ENCODE data around the gene PCDH9. TPM values are rescaled to one million over a fixed set of nuclear protein-coding genes. Genes with fewer than 3 reads are reported as not detected.

The PCDH9 gene
- total and polyA plus RNA-seq, 5 donors: 5.1 to 30.0 (median 27.8) TPM

GRCh38 chr13:66691149-66691548 lies 539.0 kb downstream of the PCDH9 start:
- DNase-seq (no peak), ATAC-seq (no peak)
- H3K27me3 ChIP-seq (ENCODE audit: control insufficient read depth, insufficient read depth): no peaks in the 10 kb centered on the region
- no peak overlapping the region for H3K27ac ChIP-seq (ENCODE audit: low read length)
- intact Hi-C loops (cut with DNase I): no loop called here
- 75% methylated on average over 3 of the region's 3 CpGs for WGBS
- H3K9me3 ChIP-seq (ENCODE audit: control insufficient read depth, low read length): no peaks in the 10 kb centered on the region
- no peaks in the 10 kb centered on the region for H3K4me1 ChIP-seq (ENCODE audit: control insufficient read depth, insufficient read depth, low read length)
- no peak overlapping the region for H3K4me3 ChIP-seq (ENCODE audit: low read length)

DNA sequence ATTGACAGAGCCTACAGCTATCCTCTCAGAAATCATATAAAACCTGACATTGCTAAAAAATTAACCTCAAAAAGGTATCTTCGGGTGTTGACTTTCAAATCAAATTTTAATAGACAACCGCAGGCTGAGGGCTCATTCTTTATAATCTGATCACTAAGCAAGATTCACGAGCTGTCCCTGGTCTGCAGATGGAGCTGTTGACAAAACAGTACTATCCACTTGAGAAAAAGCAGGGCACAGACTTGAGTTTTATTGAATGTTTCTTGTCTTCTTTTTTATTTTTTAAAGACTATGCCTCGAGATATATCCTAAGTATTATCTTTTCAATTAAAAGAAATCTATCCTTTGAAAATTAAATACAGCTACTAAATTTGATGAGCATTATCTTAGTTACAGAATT lies 540.5 kb downstream of the PCDH9 start:
- no peaks in the 10 kb centered on the region for H3K27me3 ChIP-seq (ENCODE audit: control insufficient read depth, insufficient read depth)
- no peak overlapping the region for H3K27ac ChIP-seq (ENCODE audit: low read length)
- H3K4me3 ChIP-seq (ENCODE audit: low read length): no peak overlapping the region
- intact Hi-C loops (cut with DNase I): loop anchor here in 2 of 4 donors (10.0 kb wide), 1 partner anchor 535 kb away; no protein-coding TSS in a partner anchor
- no peaks in the 10 kb centered on the region for H3K4me1 ChIP-seq (ENCODE audit: control insufficient read depth, insufficient read depth, low read length)
- DNase-seq (peak in 1 of 3 donors; percentile 9), ATAC-seq (no peak)
- WGBS: 18% methylated on average over 4 of the region's 4 CpGs
- H3K9me3 ChIP-seq (ENCODE audit: control insufficient read depth, low read length): no peaks in the 10 kb centered on the region

- DNase-seq (no peak), ATAC-seq (no peak)
- no peaks in the 10 kb centered on the region for H3K27me3 ChIP-seq (ENCODE audit: control insufficient read depth, insufficient read depth)
- no peak overlapping the region for H3K27ac ChIP-seq (ENCODE audit: low read length)
- WGBS: 84% methylated on average over 4 of the region's 4 CpGs
- H3K9me3 ChIP-seq (ENCODE audit: control insufficient read depth, low read length): no peaks in the 10 kb centered on the region
- no peaks in the 10 kb centered on the region for H3K4me1 ChIP-seq (ENCODE audit: control insufficient read depth, insufficient read depth, low read length)
- intact Hi-C loops (cut with DNase I): loop anchor here in 2 of 4 donors (10.0 kb wide), 1 partner anchor 536 kb away; no protein-coding TSS in a partner anchor
- H3K4me3 ChIP-seq (ENCODE audit: low read length): no peak overlapping the region
Observed at GRCh38 chr13:66689037-66689619, 541.0 kb downstream of the PCDH9 start.

- no peaks in the 10 kb centered on the region for H3K9me3 ChIP-seq (ENCODE audit: control insufficient read depth, low read length)
- no peak overlapping the region for H3K27ac ChIP-seq (ENCODE audit: low read length)
- no peaks in the 10 kb centered on the region for H3K4me1 ChIP-seq (ENCODE audit: control insufficient read depth, insufficient read depth, low read length)
- DNase-seq (no peak), ATAC-seq (no peak)
- H3K27me3 ChIP-seq (ENCODE audit: control insufficient read depth, insufficient read depth): no peaks in the 10 kb centered on the region
- no peak overlapping the region for H3K4me3 ChIP-seq (ENCODE audit: low read length)
- WGBS: 63% methylated on average over 1 of the region's 1 CpG
- intact Hi-C loops (cut with DNase I): loop anchor here in 2 of 4 donors (10.0 kb wide), 1 partner anchor 543 kb away; no protein-coding TSS in a partner anchor
Observed at GRCh38 chr13:66681403-66681802, 548.7 kb downstream of the PCDH9 start.

- intact Hi-C loops (cut with DNase I): loop anchor here in 2 of 4 donors (10.0 kb wide), 1 partner anchor 545 kb away; no protein-coding TSS in a partner anchor
- no peak overlapping the region for H3K27ac ChIP-seq (ENCODE audit: low read length)
- ATAC-seq: no peak
Observed at GRCh38 chr13:66680031-66680430, 550.1 kb downstream of the PCDH9 start.

GRCh38 chr13:66675620-66676019 lies 554.5 kb downstream of the PCDH9 start:
- ATAC-seq (no peak), DNase-seq (no peak)
- H3K4me3 ChIP-seq (ENCODE audit: low read length): no peak overlapping the region
- WGBS: 83% methylated on average over 4 of the region's 4 CpGs
- intact Hi-C loops (cut with DNase I): no loop called here
- H3K27me3 ChIP-seq (ENCODE audit: control insufficient read depth, insufficient read depth): no peaks in the 10 kb centered on the region
- no peak overlapping the region for H3K27ac ChIP-seq (ENCODE audit: low read length)
- H3K9me3 ChIP-seq (ENCODE audit: control insufficient read depth, low read length): no peaks in the 10 kb centered on the region
- no peaks in the 10 kb centered on the region for H3K4me1 ChIP-seq (ENCODE audit: control insufficient read depth, insufficient read depth, low read length)

More at GRCh38 chr13:66680031-66680430, 550.1 kb downstream of the PCDH9 start:
- Histone ChIP-seq H3K4me1 (ENCODE audit: control insufficient read depth, insufficient read depth, low read length) (no peaks in the 10 kb centered on the region), H3K27me3 (ENCODE audit: control insufficient read depth, insufficient read depth) (no peaks in the 10 kb centered on the region), H3K9me3 (ENCODE audit: control insufficient read depth, low read length) (no peaks in the 10 kb centered on the region), H3K4me3 (ENCODE audit: low read length) (no peak overlapping the region)
- WGBS: 69% methylated on average over 1 of the region's 1 CpG
- DNase-seq: no peak

GRCh38 chr13:66673401-66673800 lies 556.7 kb downstream of the PCDH9 start:
- no peak overlapping the region for H3K27ac ChIP-seq (ENCODE audit: low read length)
- intact Hi-C loops (cut with DNase I): no loop called here
- no peaks in the 10 kb centered on the region for H3K27me3 ChIP-seq (ENCODE audit: control insufficient read depth, insufficient read depth)
- H3K9me3 ChIP-seq (ENCODE audit: control insufficient read depth, low read length): no peaks in the 10 kb centered on the region
- ATAC-seq (no peak), DNase-seq (no peak)
- no peaks in the 10 kb centered on the region for H3K4me1 ChIP-seq (ENCODE audit: control insufficient read depth, insufficient read depth, low read length)
- 66% methylated on average over 1 of the region's 1 CpG for WGBS
- H3K4me3 ChIP-seq (ENCODE audit: low read length): no peak overlapping the region

DNA sequence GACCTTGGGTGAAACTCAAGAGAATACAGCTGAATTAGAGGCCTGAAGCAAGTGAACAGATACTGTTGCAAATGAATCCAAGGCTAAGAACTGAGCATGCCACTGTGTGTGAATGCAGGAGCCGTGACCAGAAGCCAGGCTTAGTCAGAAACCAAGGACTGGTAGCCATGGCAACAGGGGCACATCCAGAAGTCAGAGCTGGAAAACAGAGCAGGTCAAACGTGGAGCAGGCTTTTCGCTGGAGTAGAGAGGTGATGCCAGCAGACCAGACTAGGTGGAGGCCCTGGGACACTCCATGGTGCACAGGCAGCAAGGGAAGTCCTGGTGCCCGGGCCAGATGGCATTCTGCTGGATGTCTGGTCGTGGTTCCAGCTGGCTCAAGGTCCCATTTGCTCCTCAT lies 564.1 kb downstream of the PCDH9 start:
- intact Hi-C loops (cut with DNase I): no loop called here
- DNase-seq (peak; percentile 20 to 31 (median 25)), ATAC-seq (no peak)
- Histone ChIP-seq H3K27me3 (ENCODE audit: control insufficient read depth, insufficient read depth) (no peaks in the 10 kb centered on the region), H3K4me1 (ENCODE audit: control insufficient read depth, insufficient read depth, low read length) (no peaks in the 10 kb centered on the region), H3K27ac (ENCODE audit: low read length) (no peak overlapping the region), H3K9me3 (ENCODE audit: control insufficient read depth, low read length) (no peaks in the 10 kb centered on the region), H3K4me3 (ENCODE audit: low read length) (no peak overlapping the region)
- 77% methylated on average over 5 of the region's 5 CpGs for whole genome bisulfite sequencing

- no peaks in the 10 kb centered on the region for H3K9me3 ChIP-seq (ENCODE audit: control insufficient read depth, low read length)
- no peaks in the 10 kb centered on the region for H3K27me3 ChIP-seq (ENCODE audit: control insufficient read depth, insufficient read depth)
- no peak for DNase-seq
- ATAC-seq: no peak
- H3K4me1 ChIP-seq (ENCODE audit: control insufficient read depth, insufficient read depth, low read length): no peaks in the 10 kb centered on the region
- no peak overlapping the region for H3K27ac ChIP-seq (ENCODE audit: low read length)
- H3K4me3 ChIP-seq (ENCODE audit: low read length): no peak overlapping the region
- intact Hi-C loops (cut with DNase I): no loop called here
Observed at GRCh38 chr13:66663711-66664110, 566.4 kb downstream of the PCDH9 start.

GRCh38 chr13:66663206-66663605 lies 566.9 kb downstream of the PCDH9 start:
- no peaks in the 10 kb centered on the region for H3K4me1 ChIP-seq (ENCODE audit: control insufficient read depth, insufficient read depth, low read length)
- ATAC-seq (no peak), DNase-seq (no peak)
- no peak overlapping the region for H3K4me3 ChIP-seq (ENCODE audit: low read length)
- intact Hi-C loops (cut with DNase I): no loop called here
- 68% methylated on average over 2 of the region's 2 CpGs for WGBS
- no peak overlapping the region for H3K27ac ChIP-seq (ENCODE audit: low read length)
- no peaks in the 10 kb centered on the region for H3K27me3 ChIP-seq (ENCODE audit: control insufficient read depth, insufficient read depth)
- H3K9me3 ChIP-seq (ENCODE audit: control insufficient read depth, low read length): no peaks in the 10 kb centered on the region

DNA sequence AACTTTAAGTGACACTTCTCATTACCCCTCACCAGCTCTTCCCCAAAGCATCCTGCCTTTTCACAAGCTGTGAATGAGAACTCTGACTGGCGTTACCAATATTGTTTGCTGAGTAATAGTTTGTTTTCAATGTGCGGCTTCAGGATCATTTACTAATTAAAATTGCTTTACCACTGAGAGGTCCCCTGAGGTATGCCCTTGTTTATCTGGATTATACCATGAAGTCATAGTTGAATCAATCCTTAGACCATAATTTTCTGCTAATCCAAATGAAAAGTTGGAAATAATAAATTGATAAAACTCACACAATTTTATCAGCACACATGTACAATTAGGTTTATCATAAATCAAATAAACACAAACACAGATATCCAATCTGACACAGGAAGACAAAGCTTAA lies 568.8 kb downstream of the PCDH9 start:
- Histone ChIP-seq H3K9me3 (ENCODE audit: control insufficient read depth, low read length) (no peaks in the 10 kb centered on the region), H3K4me3 (ENCODE audit: low read length) (no peak overlapping the region), H3K27ac (ENCODE audit: low read length) (no peak overlapping the region), H3K4me1 (ENCODE audit: control insufficient read depth, insufficient read depth, low read length) (no peaks in the 10 kb centered on the region), H3K27me3 (ENCODE audit: control insufficient read depth, insufficient read depth) (no peaks in the 10 kb centered on the region)
- ATAC-seq: no peak
- WGBS: 91% methylated on average over 2 of the region's 2 CpGs
- DNase-seq: no peak
- intact Hi-C loops (cut with DNase I): no loop called here

DNA sequence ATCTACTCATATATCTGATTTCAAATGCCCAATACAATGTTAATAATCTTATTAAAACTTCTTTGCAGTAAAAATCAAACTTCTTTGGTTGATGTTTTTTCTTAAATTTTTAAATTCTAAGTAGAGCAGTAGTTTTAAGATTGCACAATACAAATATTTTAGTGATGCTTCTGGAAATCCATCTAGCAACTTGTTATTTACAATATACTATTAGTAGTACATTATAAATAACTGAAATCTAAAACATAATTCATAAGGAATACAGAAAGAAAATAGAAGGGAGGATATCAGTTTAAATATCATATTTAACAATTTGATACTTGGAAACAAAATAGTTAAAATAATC lies 569.7 kb downstream of the PCDH9 start:
- H3K9me3 ChIP-seq (ENCODE audit: control insufficient read depth, low read length): no peaks in the 10 kb centered on the region
- DNase-seq (no peak), ATAC-seq (no peak)
- H3K4me1 ChIP-seq (ENCODE audit: control insufficient read depth, insufficient read depth, low read length): no peaks in the 10 kb centered on the region
- no peak overlapping the region for H3K4me3 ChIP-seq (ENCODE audit: low read length)
- no peaks in the 10 kb centered on the region for H3K27me3 ChIP-seq (ENCODE audit: control insufficient read depth, insufficient read depth)
- H3K27ac ChIP-seq (ENCODE audit: low read length): no peak overlapping the region
- intact Hi-C loops (cut with DNase I): no loop called here
